ENCODE results near the gene TMPRSS6. TPM values are rescaled to one million over a fixed set of nuclear protein-coding genes. Genes with fewer than 3 reads are reported as not detected.

Gene TMPRSS6
- total RNA-seq, 1 experiment from 2014 or later, result 0.79 TPM

DNA sequence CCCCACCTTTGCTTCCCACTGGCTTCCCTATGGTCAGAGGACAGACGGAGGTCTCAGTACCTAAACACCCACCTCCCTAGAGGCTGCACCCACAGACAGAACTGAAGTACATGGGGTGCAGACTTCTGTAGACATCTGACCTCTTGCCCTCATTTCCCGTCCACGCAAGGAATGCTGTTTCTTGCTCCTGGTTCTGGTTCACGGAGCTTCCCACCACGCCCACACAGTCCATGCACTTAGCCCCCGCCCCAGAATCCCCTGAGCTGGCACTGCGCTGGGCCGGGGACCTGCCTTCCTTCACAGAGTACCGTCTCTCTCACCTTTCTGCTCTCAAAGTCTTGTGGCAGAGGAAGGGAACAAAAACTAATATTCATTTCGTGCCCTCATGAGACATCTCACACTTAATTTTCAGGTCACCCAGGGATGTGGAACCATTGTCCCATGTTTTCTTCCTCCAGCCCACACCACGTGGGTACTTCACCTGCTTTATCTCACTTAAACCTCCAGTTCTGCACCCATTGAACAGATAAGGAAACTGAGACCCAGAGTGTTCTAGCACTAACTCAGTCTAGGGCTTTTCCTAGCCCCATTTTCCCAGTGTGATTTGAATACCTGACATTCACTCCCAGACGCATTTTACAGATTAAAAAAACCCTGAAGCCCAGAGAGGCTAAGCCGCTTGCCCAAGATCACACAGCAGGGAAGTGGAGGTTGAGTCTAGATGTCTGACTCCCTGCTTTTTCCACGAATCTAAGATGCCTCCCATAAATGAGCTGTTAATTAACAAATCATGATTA, 5.7 kb downstream of the TMPRSS6 start:
- Histone ChIP-seq H3K36me3 (ENCODE audit: low read depth) (no peaks in the 10 kb centered on the region), H3K4me2 (no peak overlapping the region), H3K27ac (no peak overlapping the region), H3K79me2 (ENCODE audit: low read depth) (no peaks in the 10 kb centered on the region), H3K27me3 (ENCODE audit: insufficient read depth, low read depth) (peaks cover 13% of the 10 kb centered on the region), H3K4me3 (no peak overlapping the region), H3K4me1 (replicated peaks; ENCODE audit: insufficient read depth) (peaks cover 1% of the 10 kb centered on the region), H3K9me2 (ENCODE audit: insufficient read depth) (no peaks in the 10 kb centered on the region), H4K20me1 (ENCODE audit: insufficient read depth) (no peaks in the 10 kb centered on the region), H2AFZ (no peak overlapping the region), H3F3A (ENCODE audit: insufficient read depth, low read depth) (no peaks in the 10 kb centered on the region), H3K9me3 (ENCODE audit: insufficient read depth, low read depth) (no peaks in the 10 kb centered on the region)
- DNase-seq, result no peak
- BruUV-seq (replicated peaks), result no TSS peak
- TF ChIP-seq EZH2 (IDR thresholded peaks at IDR 0.05; ENCODE audit: low read depth) (no peak), CTCF (conservative IDR thresholded peaks at IDR 0.05) (no peak)
- intact Hi-C loops (cut with micrococcal nuclease; ENCODE audit: unreplicated experiment), result no loop called here
- ChIA-PET POLR2A (ENCODE audit: unreplicated experiment) (interaction anchor here (0.7 kb wide), 1 partner anchor 16 kb away, joined by 4 read pairs; no protein-coding TSS in a partner anchor), CTCF (no interaction called here)

DNA sequence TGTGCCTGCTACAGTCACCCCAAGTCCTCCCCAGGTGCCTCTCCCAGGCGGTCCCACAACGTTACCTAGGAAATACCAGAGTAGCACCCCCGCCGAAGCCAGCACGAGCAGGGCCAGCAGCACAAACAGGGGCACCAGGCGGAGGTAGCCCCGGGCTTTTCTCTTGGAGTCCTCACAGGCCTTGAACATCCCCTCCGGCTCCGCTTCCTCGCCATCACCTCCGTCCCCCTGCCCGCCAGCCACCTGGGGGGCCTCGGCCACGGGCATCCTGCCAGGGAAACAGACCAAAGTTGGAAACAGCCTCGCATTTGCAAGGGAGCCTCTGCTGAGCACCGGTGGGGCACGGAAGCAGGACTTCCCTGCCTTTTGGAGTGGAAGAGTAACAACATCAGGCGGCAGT, 6.4 kb downstream of the TMPRSS6 start:
- CTCF ChIA-PET, result no interaction called here
- Histone ChIP-seq H2AFZ (no peak overlapping the region), H3K27ac (no peak overlapping the region), H3K27me3 (ENCODE audit: insufficient read depth, low read depth) (peaks cover 13% of the 10 kb centered on the region), H3K36me3 (ENCODE audit: low read depth) (no peaks in the 10 kb centered on the region), H3K9me2 (ENCODE audit: insufficient read depth) (no peaks in the 10 kb centered on the region), H3K4me1 (replicated peaks; ENCODE audit: insufficient read depth) (no peaks in the 10 kb centered on the region), H3K4me2 (no peak overlapping the region), H3K9me3 (ENCODE audit: insufficient read depth, low read depth) (no peaks in the 10 kb centered on the region), H3F3A (ENCODE audit: insufficient read depth, low read depth) (no peaks in the 10 kb centered on the region), H3K79me2 (ENCODE audit: low read depth) (no peaks in the 10 kb centered on the region), H4K20me1 (ENCODE audit: insufficient read depth) (no peaks in the 10 kb centered on the region), H3K4me3 (no peak overlapping the region)
- no TSS peak for BruUV-seq (replicated peaks)
- intact Hi-C loops (cut with micrococcal nuclease; ENCODE audit: unreplicated experiment), result no loop called here
- TF ChIP-seq EZH2 (IDR thresholded peaks at IDR 0.05; ENCODE audit: low read depth), result no peak
- no peak for TF ChIP-seq CTCF (conservative IDR thresholded peaks at IDR 0.05)
- DNase-seq, result no peak
- POLR2A ChIA-PET (ENCODE audit: unreplicated experiment), result interaction anchor here (0.7 kb wide), 1 partner anchor 17 kb away, joined by 4 read pairs; no protein-coding TSS in a partner anchor

GRCh38 chr22:37101311-37102066, 8.0 kb downstream of the TMPRSS6 start:
- Histone ChIP-seq H3K4me2 (no peak overlapping the region), H3K27me3 (ENCODE audit: insufficient read depth, low read depth) (peaks cover 21% of the 10 kb centered on the region), H4K20me1 (ENCODE audit: insufficient read depth) (no peaks in the 10 kb centered on the region), H3F3A (ENCODE audit: insufficient read depth, low read depth) (no peaks in the 10 kb centered on the region), H3K27ac (no peak overlapping the region), H3K9me2 (ENCODE audit: insufficient read depth) (no peaks in the 10 kb centered on the region), H3K9me3 (ENCODE audit: insufficient read depth, low read depth) (no peaks in the 10 kb centered on the region), H3K36me3 (ENCODE audit: low read depth) (no peaks in the 10 kb centered on the region), H2AFZ (no peak overlapping the region), H3K4me1 (replicated peaks; ENCODE audit: insufficient read depth) (no peaks in the 10 kb centered on the region), H3K79me2 (ENCODE audit: low read depth) (no peaks in the 10 kb centered on the region), H3K4me3 (no peak overlapping the region)
- POLR2A ChIA-PET (ENCODE audit: unreplicated experiment), result no interaction called here
- no TSS peak for BruUV-seq (replicated peaks)
- intact Hi-C loops (cut with micrococcal nuclease; ENCODE audit: unreplicated experiment), result no loop called here
- DNase-seq, result no peak
- no peak for TF ChIP-seq EZH2 (IDR thresholded peaks at IDR 0.05; ENCODE audit: low read depth)
- no peak for TF ChIP-seq CTCF (conservative IDR thresholded peaks at IDR 0.05)
- CTCF ChIA-PET, result no interaction called here
